Activated B cell treated with CpG ODN at 0.5 μM for 24 hours (primary cell): ENCODE measurements around the gene NOS1AP. TPM values are rescaled to one million over a fixed set of nuclear protein-coding genes. Genes with fewer than 3 reads are reported as not detected.

Source experiments
- ATAC-seq: fragments of 200-7000 bp; cut with Tn5 transposase; one replicate; pipeline ENCODE4 v1.10.0; 2021; ENCODE audit warnings: low read depth, mild to moderate bottlenecking, moderate library complexity
- CTCF ChIA-PET: fragments of 350-600 bp; sonication (Branson Sonifier 250); formaldehyde crosslinking; loops from one replicate; lab custom pipeline; 2021; ENCODE audit warnings: antibody characterized with exemption; lab: Charles Lee
- POLR2A ChIA-PET: fragments of 350-600 bp; sonication (Branson Sonifier 250); formaldehyde crosslinking; loops from one replicate; lab custom pipeline; 2021; ENCODE audit warnings: antibody characterized with exemption; lab: Charles Lee
- DNase-seq: peaks from one replicate; pipeline ENCODE4 v3.0.0; 2022
- H3K27ac Mint-ChIP-seq: one replicate; pipeline ENCODE4 v1.8.0; 2020; ENCODE audit warnings: mixed read lengths
- H3K27me3 Mint-ChIP-seq: one replicate; pipeline ENCODE4 v1.8.0; 2021; ENCODE audit warnings: mixed read lengths
- H3K36me3 Mint-ChIP-seq: one replicate; pipeline ENCODE4 v1.8.0; 2021; ENCODE audit warnings: low read depth, mixed read lengths
- H3K4me1 Mint-ChIP-seq: one replicate; pipeline ENCODE4 v1.8.0; 2021; ENCODE audit warnings: mixed read lengths
- H3K4me3 Mint-ChIP-seq: one replicate; pipeline ENCODE4 v1.8.0; 2020; ENCODE audit warnings: mild to moderate bottlenecking, mixed read lengths
- H3K9me3 Mint-ChIP-seq: one replicate; pipeline ENCODE4 v1.8.0; 2020; ENCODE audit warnings: mixed read lengths
- intact Hi-C: fragments of 100-400 bp; cut with micrococcal nuclease; formaldehyde crosslinking; loops from one replicate; pipeline ENCODE4 v1.15.1; 2024
- total RNA-seq: library from RNA; stranded (reverse); gene quantifications from 2 replicates; pipeline ENCODE4 v1.2.3, GENCODE V29; 2022
- TF ChIP-seq, protein P1 (sequence below): fragments of 200-600 bp; IDR thresholded peaks from one replicate; pipeline ENCODE4 v1.8.0; 2022; ENCODE audit warnings: antibody characterized with exemption, mild to moderate bottlenecking

The NOS1AP gene
- total RNA-seq, 1 donor from 2014 or later: not detected

DNA sequence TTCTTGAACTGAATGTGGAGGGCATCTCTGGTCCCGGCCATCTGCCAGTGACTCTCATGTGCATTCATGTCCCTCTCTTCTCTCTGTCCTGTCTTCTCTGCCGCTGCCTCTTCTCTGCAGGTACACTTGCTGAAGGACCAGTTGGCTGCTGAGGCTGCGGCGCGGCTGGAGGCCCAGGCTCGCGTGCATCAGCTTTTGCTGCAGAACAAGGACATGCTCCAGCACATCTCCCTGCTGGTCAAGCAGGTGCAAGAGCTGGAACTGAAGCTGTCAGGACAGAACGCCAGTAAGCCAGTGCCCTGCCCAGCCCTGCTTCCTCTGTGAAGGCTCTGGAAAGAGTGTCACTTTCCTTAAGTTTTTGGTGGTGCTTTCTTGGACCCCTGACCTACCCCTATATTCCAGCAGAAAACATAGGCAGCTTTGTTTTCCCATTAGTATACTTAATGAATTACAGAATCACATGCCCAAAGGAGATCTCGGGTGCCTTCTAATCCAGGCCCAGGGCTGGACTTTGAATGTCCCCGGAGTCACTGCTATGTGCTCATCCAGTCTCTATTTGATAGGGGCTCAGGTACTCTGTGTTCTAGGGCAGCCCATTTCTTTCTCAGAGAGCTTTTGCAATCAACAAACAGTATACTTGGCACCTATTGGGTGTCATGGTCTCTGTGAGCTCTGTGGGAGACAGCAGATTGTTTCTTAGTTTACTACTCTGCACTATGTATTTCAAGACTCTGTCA, 296.0 kb downstream of the NOS1AP start:
- Mint-ChIP-seq H3K4me1 (peaks cover 6% of the 10 kb centered on the region), H3K27me3 (peaks cover 10% of the 10 kb centered on the region), H3K9me3 (no peaks in the 10 kb centered on the region), H3K27ac (no peak overlapping the region), H3K36me3 (no peaks in the 10 kb centered on the region), H3K4me3 (no peak overlapping the region)
- TF ChIP-seq, protein P1, sequence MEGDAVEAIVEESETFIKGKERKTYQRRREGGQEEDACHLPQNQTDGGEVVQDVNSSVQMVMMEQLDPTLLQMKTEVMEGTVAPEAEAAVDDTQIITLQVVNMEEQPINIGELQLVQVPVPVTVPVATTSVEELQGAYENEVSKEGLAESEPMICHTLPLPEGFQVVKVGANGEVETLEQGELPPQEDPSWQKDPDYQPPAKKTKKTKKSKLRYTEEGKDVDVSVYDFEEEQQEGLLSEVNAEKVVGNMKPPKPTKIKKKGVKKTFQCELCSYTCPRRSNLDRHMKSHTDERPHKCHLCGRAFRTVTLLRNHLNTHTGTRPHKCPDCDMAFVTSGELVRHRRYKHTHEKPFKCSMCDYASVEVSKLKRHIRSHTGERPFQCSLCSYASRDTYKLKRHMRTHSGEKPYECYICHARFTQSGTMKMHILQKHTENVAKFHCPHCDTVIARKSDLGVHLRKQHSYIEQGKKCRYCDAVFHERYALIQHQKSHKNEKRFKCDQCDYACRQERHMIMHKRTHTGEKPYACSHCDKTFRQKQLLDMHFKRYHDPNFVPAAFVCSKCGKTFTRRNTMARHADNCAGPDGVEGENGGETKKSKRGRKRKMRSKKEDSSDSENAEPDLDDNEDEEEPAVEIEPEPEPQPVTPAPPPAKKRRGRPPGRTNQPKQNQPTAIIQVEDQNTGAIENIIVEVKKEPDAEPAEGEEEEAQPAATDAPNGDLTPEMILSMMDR: no peak
- ChIA-PET POLR2A (no interaction called here), CTCF (no interaction called here)
- DNase-seq (no peak), ATAC-seq (no peak)
- intact Hi-C loops: no loop called here

DNA sequence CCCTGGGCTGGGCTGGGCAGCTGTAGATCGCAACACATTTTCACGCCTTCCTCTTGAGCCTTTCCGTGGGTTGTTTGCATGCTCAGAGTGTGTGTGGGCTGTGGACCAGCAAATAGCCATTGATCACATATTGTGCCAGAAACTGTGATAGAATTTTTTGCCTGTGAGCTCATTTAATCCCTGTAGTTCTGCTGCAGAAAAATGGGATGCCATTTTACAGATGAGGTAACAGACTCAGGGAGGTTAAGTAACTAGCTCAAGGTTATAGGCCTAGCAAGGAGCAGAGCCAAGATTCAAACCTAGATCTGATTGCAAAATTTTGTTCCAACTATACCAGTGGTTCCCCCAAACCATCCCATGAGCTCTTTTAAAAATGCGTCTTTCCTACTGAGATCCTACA, 296.7 kb downstream of the NOS1AP start:
- TF ChIP-seq, protein P1: no peak
- H3K9me3 Mint-ChIP-seq: no peaks in the 10 kb centered on the region

DNA sequence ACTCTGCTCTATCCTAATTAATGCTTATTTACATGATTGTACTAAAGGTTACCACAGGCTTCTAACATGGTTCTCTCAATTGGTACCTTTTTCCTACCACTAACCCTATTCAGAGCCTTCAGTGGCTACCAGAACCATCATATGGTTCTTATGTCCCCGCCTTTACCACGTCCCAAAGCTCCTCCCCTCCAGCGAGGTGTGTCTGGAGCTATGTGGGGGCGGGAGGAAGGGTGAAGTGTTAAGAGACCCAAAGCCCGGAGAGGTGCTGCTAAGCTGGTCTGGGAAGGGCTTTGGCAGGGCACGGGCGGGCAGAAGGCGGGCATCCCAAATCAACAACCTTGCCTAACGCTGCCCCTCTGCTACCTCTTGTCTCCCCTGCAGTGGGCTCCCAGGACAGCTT, 297.2 kb downstream of the NOS1AP start:
- intact Hi-C loops: no loop called here
- no peak for ATAC-seq
- H3K27me3 Mint-ChIP-seq: peaks cover 10% of the 10 kb centered on the region
- H3K27ac Mint-ChIP-seq: no peak overlapping the region
- H3K36me3 Mint-ChIP-seq: no peaks in the 10 kb centered on the region
- H3K4me1 Mint-ChIP-seq: peaks cover 4% of the 10 kb centered on the region
- POLR2A ChIA-PET: no interaction called here
- CTCF ChIA-PET: interaction anchor here (0.6 kb wide), 1 partner anchor 1079 kb away, joined by 3 read pairs; no protein-coding TSS in a partner anchor
- TF ChIP-seq, protein P1: no peak
- no peak overlapping the region for H3K4me3 Mint-ChIP-seq
- H3K9me3 Mint-ChIP-seq: no peaks in the 10 kb centered on the region
- DNase-seq: no peak

More for the DNA sequence above, 296.7 kb downstream of the NOS1AP start:
- ChIA-PET POLR2A (no interaction called here), CTCF (no interaction called here)
- peaks cover 6% of the 10 kb centered on the region for H3K4me1 Mint-ChIP-seq
- no peak overlapping the region for H3K27ac Mint-ChIP-seq
- H3K36me3 Mint-ChIP-seq: no peaks in the 10 kb centered on the region
- intact Hi-C loops: no loop called here
- peaks cover 10% of the 10 kb centered on the region for H3K27me3 Mint-ChIP-seq
- DNase-seq (no peak), ATAC-seq (no peak)
- no peak overlapping the region for H3K4me3 Mint-ChIP-seq

DNA sequence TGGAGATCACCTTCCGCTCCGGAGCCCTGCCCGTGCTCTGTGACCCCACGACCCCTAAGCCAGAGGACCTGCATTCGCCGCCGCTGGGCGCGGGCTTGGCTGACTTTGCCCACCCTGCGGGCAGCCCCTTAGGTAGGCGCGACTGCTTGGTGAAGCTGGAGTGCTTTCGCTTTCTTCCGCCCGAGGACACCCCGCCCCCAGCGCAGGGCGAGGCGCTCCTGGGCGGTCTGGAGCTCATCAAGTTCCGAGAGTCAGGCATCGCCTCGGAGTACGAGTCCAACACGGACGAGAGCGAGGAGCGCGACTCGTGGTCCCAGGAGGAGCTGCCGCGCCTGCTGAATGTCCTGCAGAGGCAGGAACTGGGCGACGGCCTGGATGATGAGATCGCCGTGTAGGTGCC, 297.6 kb downstream of the NOS1AP start:
- ChIA-PET POLR2A (no interaction called here), CTCF (interaction anchor here (0.6 kb wide), 1 partner anchor 1080 kb away, joined by 3 read pairs; no protein-coding TSS in a partner anchor)
- H3K9me3 Mint-ChIP-seq: no peaks in the 10 kb centered on the region
- peaks cover 10% of the 10 kb centered on the region for H3K27me3 Mint-ChIP-seq
- H3K4me1 Mint-ChIP-seq: no peaks in the 10 kb centered on the region
- TF ChIP-seq, protein P1: no peak
- no peak overlapping the region for H3K27ac Mint-ChIP-seq
- no peaks in the 10 kb centered on the region for H3K36me3 Mint-ChIP-seq
- DNase-seq (no peak), ATAC-seq (no peak)
- intact Hi-C loops: no loop called here
- no peak overlapping the region for H3K4me3 Mint-ChIP-seq

DNA sequence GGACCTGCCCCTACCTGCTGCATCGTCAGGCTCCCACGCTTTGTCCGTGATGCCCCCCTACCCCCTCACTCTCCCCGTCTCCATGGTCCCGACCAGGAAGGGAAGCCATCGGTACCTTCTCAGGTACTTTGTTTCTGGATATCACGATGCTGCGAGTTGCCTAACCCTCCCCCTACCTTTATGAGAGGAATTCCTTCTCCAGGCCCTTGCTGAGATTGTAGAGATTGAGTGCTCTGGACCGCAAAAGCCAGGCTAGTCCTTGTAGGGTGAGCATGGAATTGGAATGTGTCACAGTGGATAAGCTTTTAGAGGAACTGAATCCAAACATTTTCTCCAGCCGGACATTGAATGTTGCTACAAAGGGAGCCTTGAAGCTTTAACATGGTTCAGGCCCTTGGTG, 298.3 kb downstream of the NOS1AP start:
- DNase-seq (no peak), ATAC-seq (no peak)
- intact Hi-C loops: no loop called here
- Mint-ChIP-seq H3K4me1 (no peaks in the 10 kb centered on the region), H3K27ac (no peak overlapping the region), H3K4me3 (no peak overlapping the region), H3K9me3 (no peaks in the 10 kb centered on the region), H3K27me3 (peaks cover 12% of the 10 kb centered on the region), H3K36me3 (no peaks in the 10 kb centered on the region)
- ChIA-PET POLR2A (no interaction called here), CTCF (no interaction called here)
- TF ChIP-seq, protein P1: no peak
